Skin of body (tissue), 2 donors: ENCODE results near the gene DCST1. TPM values are rescaled to one million over a fixed set of nuclear protein-coding genes. Genes with fewer than 3 reads are reported as not detected.
A peak's percentile ranks its signal among the peaks of the same experiment; 100 is the strongest.

Experiments used
- DNase-seq: peaks from one replicate; lab custom pipeline; 2025; lab: John Stamatoyannopoulos, UW
- total RNA-seq: library from RNA; depleted of rRNA; stranded (reverse); fragments of >200 nt; gene quantifications from one replicate; pipeline ENCODE4 v1.2.3, GENCODE V29; 2014

Gene DCST1
- total RNA-seq, 1 donor from 2014 or later: 0.10 TPM

DNA sequence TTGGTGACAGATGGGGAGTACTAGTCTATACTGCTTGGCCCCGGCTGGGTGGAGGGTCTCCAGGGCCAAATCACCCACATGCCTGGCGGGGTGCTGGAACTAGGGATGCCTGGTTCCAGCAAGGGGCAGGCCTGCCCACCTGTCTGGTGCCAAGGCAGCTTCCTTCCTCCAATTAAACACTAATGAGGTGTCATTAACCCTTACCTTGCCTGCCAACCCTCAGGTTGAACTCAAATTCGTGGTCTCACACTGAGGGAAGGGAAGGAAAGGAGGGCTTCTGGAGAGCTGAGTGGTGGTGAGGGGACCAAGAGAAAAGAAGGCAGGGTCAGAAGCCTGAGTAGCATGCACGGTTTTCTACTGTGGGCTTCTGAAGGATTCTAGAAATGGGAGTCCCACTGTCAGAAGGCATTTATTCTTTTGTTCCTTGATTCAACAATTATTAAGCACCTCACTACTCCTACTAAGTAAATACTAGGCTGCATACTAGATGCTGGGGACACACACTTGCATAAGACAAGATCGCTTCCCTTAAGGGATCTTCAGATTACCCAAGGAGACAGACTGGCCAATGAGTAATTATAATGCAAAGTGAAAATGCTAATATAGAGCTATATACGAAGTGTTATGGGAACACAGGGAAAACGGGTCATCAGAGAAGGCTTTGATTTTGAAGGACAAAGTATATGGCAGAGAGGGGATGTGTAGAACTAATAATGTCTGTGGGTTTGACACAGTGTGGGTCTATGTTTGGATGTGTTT lies 39.1 kb downstream of the DCST1 start:
- no peak for DNase-seq

DNA sequence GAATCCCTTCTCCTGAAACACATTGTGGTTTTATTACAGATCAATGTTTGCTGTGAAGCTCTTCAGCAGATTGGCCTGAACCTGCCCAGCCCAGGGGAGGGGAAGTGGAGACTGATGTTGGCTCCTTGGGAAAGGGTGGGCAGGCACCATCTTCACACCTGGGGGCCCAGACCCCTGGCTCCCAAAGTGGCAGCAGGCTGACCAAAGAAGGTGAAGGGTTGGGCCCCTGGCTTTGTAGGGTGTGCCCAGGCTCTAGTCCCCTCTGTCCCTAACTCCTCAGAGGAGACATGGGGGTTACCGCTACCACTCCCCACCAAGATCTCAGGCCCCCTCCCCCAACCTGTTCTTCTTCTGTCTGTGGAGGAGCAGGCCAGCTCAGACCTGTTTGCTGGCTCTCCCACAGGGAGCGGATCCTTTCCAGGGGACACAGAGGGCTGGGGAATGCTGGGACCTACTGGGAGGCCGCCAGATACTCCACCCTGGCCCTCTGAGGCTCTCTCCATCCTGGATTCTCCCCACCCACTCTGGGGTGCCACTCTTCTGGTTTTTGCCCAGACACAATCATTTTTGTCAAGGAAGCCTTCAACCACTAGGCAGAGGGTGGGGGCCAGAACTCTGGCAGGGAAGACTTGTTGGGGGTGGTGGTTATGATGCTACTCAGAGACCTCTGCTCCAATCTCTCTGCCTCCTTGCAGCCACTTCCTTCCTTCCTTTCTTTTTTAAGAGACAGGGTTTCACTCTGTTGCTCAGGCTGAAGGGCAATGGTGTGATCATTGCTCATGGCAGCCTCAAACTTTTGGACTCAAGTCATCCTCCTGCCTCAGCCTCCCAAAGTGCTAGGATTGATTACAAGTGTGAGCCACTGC lies 40.0 kb downstream of the DCST1 start:
- DNase-seq: no peak

DNA sequence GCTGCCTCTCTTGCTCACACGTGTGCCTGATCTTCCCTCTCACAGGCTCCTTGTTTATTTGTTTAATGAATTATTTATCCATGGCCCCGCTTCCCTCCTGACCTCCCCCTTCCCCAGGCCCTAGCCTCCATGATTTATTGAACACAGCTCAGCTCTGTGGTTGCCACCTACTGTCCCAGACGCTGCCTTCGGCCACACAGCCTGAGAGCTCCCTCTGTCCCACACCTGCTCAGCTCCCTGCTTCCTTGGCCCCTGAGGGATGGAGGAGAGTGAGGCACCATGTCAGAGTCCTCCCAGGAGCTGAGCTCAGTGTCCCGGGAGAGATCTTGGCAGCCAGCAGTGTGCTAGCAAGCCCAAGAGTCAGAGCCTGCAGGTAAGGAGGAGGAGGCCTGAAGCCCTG lies 41.9 kb downstream of the DCST1 start:
- DNase-seq: no peak

DNA sequence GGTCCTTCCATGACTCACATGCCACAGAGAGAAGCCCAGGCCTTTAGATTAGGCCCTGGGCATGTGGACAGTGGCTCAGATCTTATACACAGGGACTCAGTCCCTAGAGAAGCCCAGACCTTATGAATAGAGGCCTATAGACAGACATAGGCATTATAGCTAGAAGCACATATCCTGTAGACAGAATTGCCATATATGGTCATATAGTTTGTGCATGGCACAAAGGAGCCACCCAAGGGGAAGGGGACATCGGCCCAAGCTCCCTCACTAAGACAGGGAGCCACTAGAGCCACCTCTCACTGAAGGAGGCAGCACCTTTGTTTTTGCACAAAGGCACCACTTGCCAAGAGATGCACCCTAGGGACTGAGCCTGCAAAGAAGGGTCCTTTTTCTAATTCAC lies 42.7 kb downstream of the DCST1 start:
- DNase-seq: no peak

DNA sequence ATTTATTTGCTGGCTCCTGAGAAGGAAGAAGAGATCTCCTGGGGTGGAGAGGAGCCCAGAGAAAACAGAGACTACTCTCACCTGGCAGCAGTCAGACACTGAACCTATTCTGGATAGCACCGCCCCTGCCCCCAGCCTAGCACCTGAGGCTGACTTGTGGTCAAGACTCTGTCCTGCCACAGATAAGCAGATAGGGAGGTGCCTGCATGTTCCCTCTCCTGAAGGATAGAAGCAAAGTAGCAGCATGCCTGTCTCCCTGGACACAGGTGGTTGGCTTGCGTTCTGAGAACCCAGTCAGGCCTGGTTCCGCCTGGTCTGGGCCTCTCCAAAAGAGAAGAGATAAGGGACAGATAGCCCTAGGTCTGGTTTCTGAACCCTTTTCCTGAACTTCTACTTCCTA lies 43.7 kb downstream of the DCST1 start:
- DNase-seq: no peak

DNA sequence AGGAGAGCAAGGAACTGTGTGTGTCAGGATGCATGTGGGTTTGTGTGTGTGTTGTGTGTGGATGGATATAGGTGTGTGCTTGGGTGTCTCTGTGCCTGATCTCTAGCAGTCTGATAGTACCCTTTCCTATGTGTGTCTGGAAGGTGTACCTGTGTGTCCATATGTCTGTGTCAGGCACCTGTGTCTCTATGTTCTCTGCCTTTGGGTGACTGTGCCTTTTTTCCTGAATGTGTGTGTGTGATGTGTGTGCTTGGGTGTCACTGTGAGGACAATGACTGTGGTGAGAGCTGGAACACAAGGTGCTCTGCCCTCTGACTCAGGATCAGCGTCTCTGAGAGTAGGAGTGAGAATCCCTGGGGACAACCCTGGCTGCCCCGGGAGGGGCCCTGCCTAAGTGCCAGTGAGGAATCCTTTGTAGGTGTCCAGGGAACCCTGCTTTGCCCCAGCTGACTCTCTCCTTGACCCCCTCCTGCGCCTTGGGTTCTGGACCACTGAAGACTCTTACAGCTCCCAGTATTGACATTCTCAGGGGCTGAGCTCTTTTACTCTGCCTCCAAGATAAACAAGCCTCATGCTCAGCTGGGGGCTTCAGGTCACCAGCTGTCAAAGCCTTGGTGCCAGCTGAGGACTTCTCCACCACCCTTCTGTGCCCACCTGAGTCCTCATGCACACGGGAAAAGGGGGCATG lies 44.3 kb downstream of the DCST1 start:
- DNase-seq: no peak

DNA sequence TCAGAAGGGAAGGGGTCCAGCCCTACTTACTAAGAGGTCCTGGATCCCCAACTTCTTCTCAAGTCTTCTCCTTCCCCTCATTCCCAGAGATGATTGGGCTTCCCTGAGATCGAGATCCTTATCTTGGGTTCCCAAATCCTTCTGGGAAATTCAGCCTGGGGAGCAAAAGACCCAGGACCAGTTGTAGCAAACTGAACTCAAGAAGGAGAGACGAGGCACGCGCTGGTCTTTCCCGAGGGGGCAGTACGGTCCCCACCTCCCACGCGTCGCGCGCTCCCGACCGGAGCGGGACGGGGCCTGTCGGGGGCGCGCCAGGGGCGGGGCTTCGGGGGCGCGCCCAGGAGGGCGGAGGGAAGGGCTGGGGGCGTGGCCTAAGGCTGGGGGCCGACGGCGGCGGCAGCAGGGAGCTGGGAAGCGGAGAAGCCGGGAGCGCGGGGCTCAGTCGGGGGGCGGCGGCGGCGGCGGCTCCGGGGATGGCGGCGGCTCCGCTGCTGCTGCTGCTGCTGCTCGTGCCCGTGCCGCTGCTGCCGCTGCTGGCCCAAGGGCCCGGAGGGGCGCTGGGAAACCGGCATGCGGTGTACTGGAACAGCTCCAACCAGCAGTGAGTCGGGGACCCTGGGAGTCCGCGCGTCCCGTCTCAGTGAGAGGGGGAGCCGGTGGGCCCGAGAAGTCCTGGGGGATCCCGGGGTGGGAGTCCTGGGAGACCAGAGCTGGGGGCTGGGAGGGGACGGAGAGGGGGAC lies 45.0 kb downstream of the DCST1 start, which contains the start of gene EFNA3:
EFNA3 (plus strand) TSS at position 369 of the 741 bp plus-strand sequence; CDS start at position 474, 105 bp downstream.
- DNase-seq: peak; percentile 31

DNA sequence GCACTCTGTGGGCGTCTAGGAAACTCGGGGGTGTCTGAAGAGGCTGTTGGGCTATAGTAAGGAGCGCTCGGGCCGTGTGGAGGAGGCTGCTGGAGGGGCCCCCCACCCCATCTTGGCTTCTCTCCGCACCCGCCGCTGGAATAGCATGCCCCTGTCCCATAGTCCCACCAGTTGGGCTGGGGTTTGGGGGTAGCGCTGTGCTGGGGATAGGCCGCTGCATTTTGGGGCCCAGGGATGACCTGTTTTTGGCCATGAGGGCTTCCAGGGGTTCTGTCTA lies 45.5 kb downstream of the DCST1 start:
- DNase-seq: no peak

DNA sequence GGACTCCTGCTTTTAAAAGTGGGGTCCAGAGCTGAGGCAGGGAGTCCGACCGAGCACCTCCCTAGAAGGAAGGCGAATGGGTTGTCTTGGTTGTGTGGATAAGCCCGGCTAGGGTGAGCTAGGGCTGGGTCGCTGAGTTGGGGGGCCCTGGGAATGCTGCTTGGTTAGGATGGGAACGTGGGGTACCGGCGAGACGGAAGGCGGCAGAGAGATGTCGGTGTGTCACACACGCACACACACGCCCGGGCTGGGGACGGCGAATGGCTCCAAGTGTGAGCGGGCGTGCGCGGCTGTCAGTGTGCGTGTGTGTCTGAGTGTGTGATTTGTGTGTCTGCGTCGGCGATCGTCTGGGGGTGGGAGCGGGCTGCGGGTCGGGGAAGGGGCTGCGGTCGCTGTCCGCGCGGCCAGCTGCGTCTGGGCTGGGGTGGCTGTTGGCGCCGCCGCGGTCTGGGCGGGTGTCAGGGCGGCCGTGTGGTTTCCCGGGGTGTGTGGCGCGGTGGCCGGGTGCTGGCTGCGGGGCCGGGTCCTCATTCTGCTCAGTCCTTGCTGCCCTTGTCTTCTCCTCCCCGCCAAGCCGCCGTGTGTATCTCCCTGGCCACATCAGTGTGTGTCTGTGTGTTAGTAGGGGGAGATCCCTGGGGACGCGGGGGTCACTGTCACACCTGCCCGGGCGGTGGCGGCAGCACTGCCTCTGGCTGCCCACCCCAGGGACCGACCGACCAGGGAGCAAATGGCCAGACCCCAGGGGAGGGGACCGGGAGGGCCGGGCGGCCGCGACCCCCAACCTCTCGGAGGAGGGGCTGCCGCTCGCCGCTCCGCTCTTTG lies 46.1 kb downstream of the DCST1 start:
- no peak for DNase-seq

DNA sequence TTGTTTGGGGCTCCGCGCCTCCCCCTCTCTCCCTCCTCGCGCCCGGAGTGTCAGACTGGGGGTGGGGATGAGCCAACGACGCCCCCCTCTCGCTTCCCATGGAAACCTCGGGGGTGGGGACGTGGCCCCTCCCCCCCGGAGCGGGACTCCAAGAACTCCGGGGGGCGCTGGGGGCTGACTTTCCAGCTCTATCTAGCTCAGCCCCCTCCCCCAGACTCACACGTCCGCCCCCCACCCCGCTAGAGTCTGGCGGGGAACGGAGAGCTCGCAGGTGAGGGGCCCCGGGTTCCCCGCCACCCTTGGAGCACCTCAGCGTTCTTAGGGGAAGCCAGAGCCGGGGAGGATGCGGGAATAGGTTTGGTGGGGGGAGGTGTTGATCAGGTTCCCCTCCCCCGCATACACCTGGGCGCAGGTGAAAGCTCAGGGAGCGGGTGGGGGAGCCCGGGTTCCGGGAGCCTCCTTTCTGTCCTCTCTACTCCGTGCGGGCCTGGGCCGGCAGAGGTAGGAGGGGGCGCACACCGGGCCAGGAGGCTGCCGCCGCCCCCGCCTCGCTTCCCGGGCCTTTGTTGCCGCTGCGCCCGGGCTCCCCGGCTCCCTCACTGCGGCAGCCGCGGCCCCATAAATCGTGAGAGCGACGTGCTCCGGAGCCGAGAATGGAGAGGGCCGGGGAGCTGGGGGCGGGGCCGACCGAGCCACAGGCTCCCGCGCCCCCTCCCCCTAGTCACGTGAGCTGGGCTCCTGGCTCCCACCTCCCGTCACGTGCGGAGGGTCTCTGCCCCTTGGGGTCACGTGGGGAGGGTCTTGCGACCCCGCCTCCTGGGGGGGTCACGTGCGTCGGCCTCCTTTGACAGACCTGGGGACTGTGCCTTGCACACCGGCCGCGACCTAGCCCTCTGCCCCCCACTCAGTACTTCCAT lies 46.9 kb downstream of the DCST1 start:
- peak; percentile 38 for DNase-seq

DNA sequence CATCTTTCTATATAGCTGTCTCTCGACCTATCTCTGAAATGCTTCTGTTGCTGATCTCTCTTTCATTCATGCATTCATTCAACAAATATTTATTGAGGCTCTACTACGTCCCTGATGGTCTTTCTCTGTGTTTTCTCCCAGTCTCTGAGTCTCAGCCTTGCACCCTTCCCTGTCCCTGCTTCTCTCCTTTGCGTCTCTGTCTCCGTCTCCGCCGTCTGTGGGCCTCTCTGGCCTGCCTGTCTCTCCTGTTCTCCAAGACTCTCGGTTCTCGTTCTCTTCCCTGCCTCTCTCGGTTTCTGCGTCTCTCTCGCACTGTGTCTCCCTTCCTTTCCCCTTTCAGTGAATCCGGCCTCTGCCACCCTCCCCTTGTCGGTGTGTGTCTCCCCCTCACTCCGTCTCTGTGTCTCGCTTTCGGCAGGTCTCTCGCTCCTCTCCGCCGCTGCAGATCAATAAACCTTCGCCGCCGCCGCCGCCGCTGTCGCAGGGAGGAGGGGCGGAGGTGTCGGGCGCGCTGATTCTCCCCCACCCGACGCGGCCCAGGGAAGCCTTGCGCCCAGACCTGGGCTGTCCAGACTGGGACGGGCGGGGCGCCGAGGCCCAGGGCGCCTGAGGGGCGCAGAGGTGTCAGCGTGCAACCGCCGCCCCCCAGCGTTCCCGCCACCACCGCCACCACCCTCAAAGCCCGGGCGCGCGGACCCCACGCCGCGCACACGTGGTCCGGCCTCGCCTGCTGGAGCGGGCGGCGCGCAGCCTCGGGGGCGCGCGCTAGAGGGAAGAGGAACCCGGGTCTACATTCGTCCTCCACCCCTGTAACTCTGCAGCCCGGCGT lies 48.1 kb downstream of the DCST1 start:
- no peak for DNase-seq

DNA sequence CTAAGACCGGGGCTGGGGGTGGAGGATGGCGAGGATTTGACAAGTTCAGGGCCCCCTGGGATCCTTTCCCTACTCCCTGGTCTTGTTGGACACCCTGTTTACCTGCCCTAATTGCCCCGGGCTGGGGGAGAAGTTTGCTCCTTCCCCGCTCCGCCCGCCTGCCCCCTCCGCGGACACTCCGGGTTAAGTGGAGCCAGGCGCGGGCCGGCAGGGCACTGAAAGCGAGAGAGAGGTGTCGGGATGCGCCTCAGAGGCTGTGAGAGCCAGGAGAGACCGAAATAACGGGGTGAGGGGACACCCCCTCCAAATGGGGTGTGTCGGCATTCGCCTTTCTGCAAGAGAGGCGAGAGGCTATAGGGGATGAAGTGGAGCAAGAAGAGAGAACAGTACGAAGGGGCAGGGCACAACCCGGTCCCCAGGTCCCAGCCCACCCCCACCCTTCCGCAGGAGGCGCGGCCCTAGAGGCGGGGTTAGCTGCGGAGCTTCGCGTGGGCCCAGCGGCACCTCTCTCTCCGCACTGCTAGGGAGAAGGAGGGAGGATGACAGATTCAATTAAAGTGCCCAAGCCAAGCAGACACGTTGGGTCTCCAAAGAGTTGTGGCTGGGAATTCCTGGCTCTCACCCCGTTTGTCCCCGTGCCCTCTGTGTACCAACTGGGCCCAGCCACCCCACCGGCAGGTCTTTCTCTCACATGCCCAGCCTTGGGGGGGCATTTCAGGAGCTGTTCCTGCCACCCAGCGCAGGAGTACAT lies 48.9 kb downstream of the DCST1 start:
- no peak for DNase-seq

DNA sequence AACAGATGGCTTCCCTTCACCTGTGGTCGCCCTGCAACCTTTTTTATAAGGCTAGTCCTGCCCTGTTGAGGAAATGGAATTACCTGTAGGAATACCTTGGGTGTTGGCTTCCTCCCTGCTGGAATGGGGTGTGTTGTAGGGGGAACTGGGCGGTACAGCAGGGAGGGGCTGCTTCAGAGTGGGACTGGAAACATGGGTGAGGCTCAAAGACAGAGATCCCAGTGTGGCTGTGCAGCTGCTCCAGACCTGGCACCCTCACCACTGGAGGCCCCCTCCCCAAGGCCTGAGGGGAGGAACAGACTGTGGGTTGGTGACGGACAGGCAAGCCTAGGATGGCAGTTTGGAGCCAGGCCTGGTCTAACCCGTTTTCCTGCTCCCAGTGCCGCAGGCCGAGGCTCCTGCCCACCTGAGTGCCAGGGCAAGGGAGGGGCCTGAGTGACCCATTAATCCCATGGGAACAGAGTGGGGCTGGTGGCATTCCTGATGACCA lies 49.5 kb downstream of the DCST1 start:
- no peak for DNase-seq

DNA sequence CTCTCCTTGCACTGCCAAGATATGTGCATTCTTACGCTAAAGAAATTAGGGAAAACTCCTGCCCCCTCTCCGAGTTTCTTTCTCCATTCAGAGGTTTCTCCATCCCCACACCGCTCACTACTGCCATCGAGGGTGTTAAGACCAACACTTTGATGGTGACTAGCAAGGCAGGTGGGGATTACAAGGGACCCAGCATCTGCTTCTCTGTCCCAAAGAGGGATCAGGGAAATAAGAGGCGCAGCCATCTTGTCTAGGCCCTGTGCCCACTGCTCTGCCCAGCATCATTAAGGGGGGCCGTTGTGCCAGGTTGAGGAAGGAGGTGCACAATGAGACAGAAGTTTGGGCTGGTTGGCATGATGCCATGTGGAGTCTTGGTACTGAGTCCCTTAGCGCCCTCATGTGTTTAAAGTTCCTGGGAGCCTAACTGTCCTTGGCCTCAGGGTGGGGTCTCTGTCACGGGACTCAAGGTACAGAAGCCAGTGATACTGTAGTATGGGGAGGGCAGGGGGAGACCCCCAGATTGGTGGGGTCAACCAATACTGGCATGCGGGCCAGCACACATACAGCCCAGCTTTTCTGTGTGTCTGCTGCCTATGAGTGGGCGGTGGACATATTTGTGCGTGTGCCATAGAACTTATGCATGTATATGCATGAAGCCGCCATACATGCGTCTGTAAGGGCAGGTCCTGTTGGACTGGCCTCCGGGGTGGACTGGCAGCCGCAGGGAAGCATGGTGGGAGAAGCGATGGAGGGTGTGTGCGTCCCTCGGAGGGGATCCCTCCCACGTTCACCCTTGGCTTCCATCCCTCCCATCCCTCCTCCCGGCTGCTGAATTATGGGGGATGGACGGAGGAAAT lies 50.5 kb downstream of the DCST1 start:
- DNase-seq: no peak

DNA sequence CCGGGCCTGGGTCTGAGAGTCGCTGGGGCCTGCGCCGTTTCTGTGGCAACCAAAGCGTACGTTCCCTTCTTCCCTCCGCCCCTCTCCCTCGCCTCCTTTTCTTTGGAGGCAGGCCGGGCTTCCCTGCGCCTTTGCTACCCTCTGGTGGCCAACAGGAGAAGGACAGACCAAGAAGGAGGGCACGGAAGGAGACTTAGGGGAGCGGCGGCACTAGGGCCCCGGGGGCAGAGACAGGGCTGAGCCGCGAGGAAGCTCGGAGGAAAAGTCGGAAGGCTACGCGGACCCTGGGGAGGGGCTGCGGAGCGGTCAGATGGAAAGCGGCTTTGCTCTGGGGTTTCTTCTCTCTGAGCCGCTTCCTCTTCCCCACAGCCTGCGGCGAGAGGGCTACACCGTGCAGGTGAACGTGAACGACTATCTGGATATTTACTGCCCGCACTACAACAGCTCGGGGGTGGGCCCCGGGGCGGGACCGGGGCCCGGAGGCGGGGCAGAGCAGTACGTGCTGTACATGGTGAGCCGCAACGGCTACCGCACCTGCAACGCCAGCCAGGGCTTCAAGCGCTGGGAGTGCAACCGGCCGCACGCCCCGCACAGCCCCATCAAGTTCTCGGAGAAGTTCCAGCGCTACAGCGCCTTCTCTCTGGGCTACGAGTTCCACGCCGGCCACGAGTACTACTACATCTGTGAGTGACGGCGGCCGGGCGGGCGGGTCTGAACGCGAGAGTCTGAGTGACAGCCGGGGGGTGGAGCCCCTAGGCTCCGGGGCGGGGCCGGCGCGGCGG lies 51.3 kb downstream of the DCST1 start:
- peak; percentile 94 for DNase-seq
